AG10803 (cell line): Measurements from ENCODE around the gene TC2N.
"Not testable (repeated sequence)": the region's sequence is repeated elsewhere in the genome, so short reads cannot be mapped to it uniquely, and the experiment has no call there.

ENCODE experiments used
- DNase-seq: peaks from one replicate; pipeline ENCODE4 v3.0.0; 2010; ENCODE audit warnings: low read depth
- H3K4me3 ChIP-seq: 2 replicates; pipeline ENCODE4 v1.5.1; 2011; ENCODE audit warnings: mild to moderate bottlenecking, low read length, control low read depth
- CTCF ChIP-seq: conservative IDR thresholded peaks from 2 replicates; pipeline ENCODE4 v1.5.1; 2011; ENCODE audit warnings: mild to moderate bottlenecking, low read length, control low read depth, inconsistent platforms

Gene TC2N

DNA sequence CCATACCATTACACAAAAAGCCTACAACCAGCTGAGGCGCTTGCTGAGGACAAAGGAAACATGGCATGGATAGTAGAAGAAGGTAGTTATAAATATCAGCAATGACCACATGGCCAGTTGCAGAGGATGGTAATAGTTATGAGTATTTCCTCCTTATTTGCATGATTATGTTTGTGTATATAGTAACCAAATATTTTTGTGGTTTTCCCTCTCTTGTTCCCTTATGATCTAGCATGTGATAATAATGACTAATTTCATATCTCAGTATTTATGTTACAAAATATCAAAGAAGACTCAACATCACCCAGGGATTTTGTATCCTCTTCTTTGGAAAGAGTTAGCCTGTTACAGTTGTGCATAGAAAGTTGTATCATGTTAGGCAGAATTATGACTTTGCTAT, 122.0 kb downstream of the TC2N start:
- no peak for DNase-seq

GRCh38 chr14:91744068-91744480, 123.3 kb downstream of the TC2N start:
- DNase-seq: no peak
- TF ChIP-seq CTCF: no peak
- no peak overlapping the region for H3K4me3 ChIP-seq

More for the DNA sequence above, 122.0 kb downstream of the TC2N start:
- H3K4me3 ChIP-seq: no peak overlapping the region
- no peak for TF ChIP-seq CTCF

DNA sequence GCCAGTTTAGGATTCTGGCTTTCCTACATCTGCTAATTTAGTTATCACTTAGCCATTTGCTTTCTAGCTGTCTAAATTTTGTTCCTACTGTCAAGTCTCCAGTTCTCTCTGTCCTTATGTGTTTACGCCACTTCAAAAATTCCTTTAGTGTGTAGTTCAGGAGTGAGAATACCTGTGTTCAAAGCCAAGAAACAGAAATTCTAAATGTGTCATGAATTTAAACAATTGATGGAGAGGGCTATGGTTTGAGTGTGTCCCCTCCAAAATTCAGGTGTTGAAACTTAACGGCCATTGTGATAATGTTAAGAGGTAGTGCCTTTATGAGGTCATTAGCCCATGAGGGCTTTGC, 124.1 kb downstream of the TC2N start:
- TF ChIP-seq CTCF: no peak
- H3K4me3 ChIP-seq: no peak overlapping the region
- DNase-seq: no peak

GRCh38 chr14:91742621-91743304, 124.6 kb downstream of the TC2N start:
- TF ChIP-seq CTCF: no peak

DNA sequence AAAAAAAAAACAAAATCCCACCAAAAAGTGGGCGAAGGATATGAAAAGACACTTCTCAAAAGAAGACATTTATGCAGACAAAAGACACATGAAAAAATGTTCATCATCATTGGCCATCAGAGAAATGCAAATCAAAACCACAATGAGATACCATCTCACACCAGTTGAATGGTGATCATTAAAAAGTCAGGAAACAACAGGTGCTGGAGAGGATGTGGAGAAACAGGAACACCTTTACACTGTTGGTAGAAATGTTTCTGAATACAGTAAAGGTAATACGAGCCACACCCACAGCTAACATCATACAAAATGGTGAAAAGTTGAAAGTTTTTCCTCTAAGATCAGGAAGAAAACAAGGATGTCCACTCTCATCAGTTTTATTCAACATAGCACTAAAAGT, 127.5 kb downstream of the TC2N start:
- not testable (repeated sequence) for DNase-seq, H3K4me3 ChIP-seq

More at GRCh38 chr14:91742621-91743304, 124.6 kb downstream of the TC2N start:
- DNase-seq: no peak
- no peak overlapping the region for H3K4me3 ChIP-seq

GRCh38 chr14:91737619-91738018, 129.7 kb downstream of the TC2N start:
- DNase-seq: no peak
- H3K4me3 ChIP-seq: no peak overlapping the region
- no peak for TF ChIP-seq CTCF

DNA sequence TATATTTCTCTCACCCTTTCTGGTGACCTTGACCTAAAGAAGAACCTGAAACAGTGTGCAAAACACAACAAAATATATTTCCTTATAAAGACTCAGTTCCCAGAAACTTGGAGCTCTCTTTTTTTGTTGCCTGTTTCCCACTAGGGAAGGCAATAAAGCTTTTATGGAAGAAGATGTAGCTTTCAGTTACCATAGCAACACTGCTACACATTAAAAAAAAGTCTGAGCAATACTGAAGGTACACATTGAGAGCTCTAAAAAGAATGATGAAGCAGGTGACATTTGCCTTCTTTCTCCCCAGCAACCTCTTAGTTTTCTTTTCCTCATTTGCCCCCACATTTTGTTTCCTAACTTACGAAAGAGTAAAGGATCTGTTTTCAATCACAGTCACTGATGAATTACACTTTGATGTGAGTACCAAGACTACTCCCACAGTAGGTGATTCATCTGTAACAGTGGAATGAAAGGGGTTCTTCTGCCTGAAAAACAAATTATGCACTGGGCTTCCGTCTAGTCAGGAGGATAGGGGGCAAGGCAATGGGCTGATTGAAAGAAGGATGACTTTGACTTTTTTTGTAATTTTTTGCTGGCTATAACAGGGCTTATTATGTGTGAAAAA, 134.4 kb downstream of the TC2N start:
- DNase-seq: peak; percentile 57
- no peak overlapping the region for H3K4me3 ChIP-seq
- TF ChIP-seq CTCF: no peak

DNA sequence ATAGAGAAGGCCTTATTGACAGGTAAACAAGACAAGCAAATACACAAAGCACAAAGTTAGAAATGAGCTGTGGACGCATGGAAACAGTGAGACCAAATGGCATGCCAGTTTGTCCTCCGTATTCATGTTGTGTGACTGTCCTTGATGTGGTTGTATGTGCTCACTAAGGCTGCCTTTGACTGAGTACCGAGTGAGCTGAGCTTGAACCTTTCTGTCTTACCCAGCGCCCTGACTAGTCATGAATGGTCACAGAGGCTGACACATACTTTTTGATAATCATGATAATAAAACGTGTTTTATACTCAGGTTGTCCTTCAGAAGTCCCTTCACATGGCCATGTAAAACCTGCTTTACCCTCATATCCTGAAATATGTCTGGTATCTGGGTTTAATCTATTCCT, 134.9 kb downstream of the TC2N start:
- no peak for TF ChIP-seq CTCF
- DNase-seq: no peak
- H3K4me3 ChIP-seq: no peak overlapping the region
